Endothelial cell of umbilical vein (primary cell): ENCODE measurements around the gene PRDM10. TPM values are rescaled to one million over a fixed set of nuclear protein-coding genes. Genes with fewer than 3 reads are reported as not detected.

ENCODE experiments used
- BruUV-seq: library from RNA; stranded (reverse); fragments of 400-500 nt; replicated peaks from 2 replicates; lab custom pipeline; 2021; lab: Mats Ljungman, UMichigan
- CTCF ChIA-PET: fragments of 300-600, 350-600 bp; sonication (Branson Sonifier 250); formaldehyde crosslinking; loops from one replicate; lab custom pipeline; 2021; ENCODE audit warnings: antibody characterized with exemption, inconsistent platforms; lab: Charles Lee
- POLR2A ChIA-PET: fragments of 300-600, 350-600 bp; sonication (Branson Sonifier 250); formaldehyde crosslinking; loops from one replicate; lab custom pipeline; 2021; ENCODE audit warnings: antibody characterized with exemption, inconsistent platforms; lab: Charles Lee
- DNase-seq: peaks from one replicate; pipeline ENCODE4 v3.0.0-alpha.2; 2011; ENCODE audit warnings: low read depth, low spot score
- FAIRE-seq: peaks from 2 replicates; lab custom pipeline; 2011; peaks lifted over from hg19 to GRCh38; lab: Jason Lieb, UNC
- H2AFZ ChIP-seq: 2 replicates; pipeline ENCODE4 v1.6.0; 2012; ENCODE audit warnings: low read depth, low read length, control low read depth, inconsistent platforms
- H3K27ac ChIP-seq: 2 replicates; pipeline ENCODE4 v1.5.1; 2011; ENCODE audit warnings: low read depth, mild to moderate bottlenecking, control low read depth, low read length, moderate library complexity; ENCODE audit not compliant: insufficient read depth
- H3K27me3 ChIP-seq, 2 experiments: 2 replicates each; pipeline versions ENCODE4 v1.6.0 to v1.6.1; 2011; ENCODE audit warnings: low read length in 2 of 2, mixed read lengths in 1 of 2; ENCODE audit not compliant: control insufficient read depth in 2 of 2, insufficient read depth in 2 of 2
- H3K36me3 ChIP-seq, 2 experiments: 2 replicates in 1 of 2; 3 replicates in 1 of 2; pipeline ENCODE4 v1.5.1; 2011; ENCODE audit warnings: low read length in 2 of 2, mild to moderate bottlenecking in 1 of 2, moderate library complexity in 1 of 2; ENCODE audit not compliant: control insufficient read depth in 2 of 2, insufficient read depth in 2 of 2; ENCODE audit errors: extremely low read depth in 1 of 2
- H3K4me1 ChIP-seq: 3 replicates; pipeline ENCODE4 v1.5.1; 2011; ENCODE audit warnings: mild to moderate bottlenecking, low read length; ENCODE audit not compliant: control insufficient read depth, insufficient read depth; ENCODE audit errors: extremely low read depth
- H3K4me2 ChIP-seq: 2 replicates; pipeline ENCODE4 v1.6.1; 2011; ENCODE audit warnings: low read length, control low read depth, mixed read lengths; ENCODE audit not compliant: insufficient read depth
- H3K4me3 ChIP-seq, 3 experiments: fragments of 200-600 bp in 1 of 3; sonication (generic), shearing (Covaris generic) in 1 of 3; replicated peaks in 1 of 3; 2 replicates each; pipeline ENCODE4 v1.5.1; 2011 to 2016; ENCODE audit warnings: control low read depth in 3 of 3, low read length in 3 of 3, mild to moderate bottlenecking in 2 of 3, inconsistent platforms in 1 of 3, low read depth in 1 of 3, moderate library complexity in 1 of 3; ENCODE audit not compliant: insufficient read depth in 1 of 3
- H3K79me2 ChIP-seq: 2 replicates; pipeline ENCODE4 v1.6.0; 2012; ENCODE audit warnings: low read length, inconsistent platforms; ENCODE audit not compliant: control insufficient read depth, insufficient read depth
- H3K9ac ChIP-seq: replicated peaks from 2 replicates; pipeline ENCODE3; 2011; ENCODE audit warnings: low read length, control low read depth; ENCODE audit not compliant: insufficient read depth; ENCODE audit errors: extremely low read depth
- H3K9me1 ChIP-seq: replicated peaks from 3 replicates; pipeline ENCODE4 v1.6.0; 2011; ENCODE audit warnings: mild to moderate bottlenecking, low read length; ENCODE audit not compliant: control insufficient read depth, insufficient read depth; ENCODE audit errors: extremely low read depth
- H3K9me3 ChIP-seq: replicated peaks from 2 replicates; pipeline ENCODE4 v1.5.1; 2012; ENCODE audit warnings: low read length, inconsistent platforms; ENCODE audit not compliant: control insufficient read depth, insufficient read depth
- H4K20me1 ChIP-seq: replicated peaks from 2 replicates; pipeline ENCODE3; 2011; ENCODE audit warnings: mild to moderate bottlenecking, low read length; ENCODE audit not compliant: control insufficient read depth, insufficient read depth; ENCODE audit errors: extremely low read depth
- EZH2 ChIP-seq: IDR thresholded peaks from 2 replicates; pipeline ENCODE4 v1.6.1; 2012; ENCODE audit warnings: borderline replicate concordance, low read depth, mild to moderate bottlenecking, moderate library complexity, low read length, inconsistent platforms; ENCODE audit not compliant: severe bottlenecking
- FOS ChIP-seq: IDR thresholded peaks from 2 replicates; pipeline ENCODE4 v1.6.1; 2011; ENCODE audit warnings: mild to moderate bottlenecking, low read length, moderate library complexity, borderline replicate concordance; ENCODE audit not compliant: insufficient read depth
- GATA2 ChIP-seq: IDR thresholded peaks from 2 replicates; pipeline ENCODE4 v1.7.0; 2011; ENCODE audit warnings: low read depth, mild to moderate bottlenecking, moderate library complexity, mixed read lengths, low read length; ENCODE audit not compliant: insufficient read length, insufficient read depth
- JUN ChIP-seq: IDR thresholded peaks from 2 replicates; pipeline ENCODE4 v1.6.1; 2011; ENCODE audit warnings: borderline replicate concordance, low read depth; ENCODE audit not compliant: insufficient read length, insufficient read depth
- MYC ChIP-seq: IDR thresholded peaks from one replicate; pipeline ENCODE4 v1.6.1; 2011; ENCODE audit warnings: mild to moderate bottlenecking, low read depth, low read length
- POLR2A ChIP-seq: IDR thresholded peaks from 2 replicates; pipeline ENCODE4 v1.6.1; 2012; ENCODE audit warnings: low read depth, mild to moderate bottlenecking, control low read depth, low read length
- POLR2AphosphoS5 ChIP-seq: IDR thresholded peaks from 2 replicates; pipeline ENCODE4 v1.6.1; 2012; ENCODE audit warnings: low read depth, mild to moderate bottlenecking, control low read depth, low read length, moderate library complexity; ENCODE audit not compliant: insufficient read depth
- dilution Hi-C: fragments of 300-500 bp; cut with MboI; formaldehyde crosslinking; loops from one replicate; pipeline ENCODE4 v1.15.0; 2019; ENCODE audit warnings: low sequenced_read_pairs; ENCODE audit not compliant: extremely low pct_ligation_motif_present
- intact Hi-C: fragments of 100-400 bp; cut with micrococcal nuclease; formaldehyde crosslinking; loops from one replicate; pipeline ENCODE4 v1.10.0; 2022
- polyA plus RNA-seq, 4 experiments: library from polyadenylated mRNA; depleted of rRNA in 3 of 4; stranded (reverse) in 3 of 4; unstranded in 1 of 4; fragments of >200 nt; gene quantifications; 2 replicates each; pipeline versions ENCODE4 v1.2.1 to v1.2.3, GENCODE V29; 2011 to 2012; ENCODE audit warnings: missing spikeins in 1 of 4
- total RNA-seq: library from RNA; stranded (reverse); gene quantifications from 2 replicates; pipeline ENCODE4 v1.2.3, GENCODE V29; 2021
- TF ChIP-seq, protein P1 (sequence below), 2 donors: IDR thresholded peaks; 1 replicate in 1 of 2; 2 replicates in 1 of 2; pipeline ENCODE4 v1.5.1; 2011; ENCODE audit warnings: low read length in 2 of 2, mild to moderate bottlenecking in 2 of 2, moderate library complexity in 2 of 2, control low read depth in 1 of 2, inconsistent platforms in 1 of 2, low read depth in 1 of 2; ENCODE audit not compliant: insufficient read depth in 1 of 2; ENCODE audit errors: extremely low read depth in 1 of 2
- TF ChIP-seq, protein P2 (sequence below): IDR thresholded peaks from 2 replicates; pipeline ENCODE4 v1.6.1; 2011; ENCODE audit not compliant: insufficient read depth, insufficient read length

PRDM10 gene
- total and polyA plus RNA-seq, 2 donors (not counting 3 experiments of a cell fraction or from before 2014, with no cell fraction given) = 9.6 to 13.0 TPM

DNA sequence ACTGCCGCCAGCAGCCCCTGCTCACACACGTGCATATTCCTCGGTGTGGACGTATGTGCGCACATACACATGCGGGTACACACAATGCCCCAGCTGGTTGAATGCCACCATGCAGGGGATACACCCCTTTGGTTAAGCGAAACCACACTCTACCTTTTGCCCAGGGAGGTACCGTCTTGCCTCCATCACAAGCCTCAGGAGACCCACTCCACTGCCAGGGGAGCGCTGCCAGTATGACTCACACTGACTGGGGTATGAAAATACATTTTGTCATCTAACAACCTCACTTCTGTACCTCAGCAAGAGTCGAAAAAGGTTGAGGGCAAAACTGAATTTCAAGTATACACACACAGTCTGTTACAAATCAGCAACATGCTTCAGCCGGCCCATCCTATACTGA is 147.5 kb downstream of the PRDM10 start:
- dilution Hi-C loops = no loop called here
- Histone ChIP-seq H3K9me3 (no peaks in the 10 kb centered on the region), H4K20me1 (no peaks in the 10 kb centered on the region), H3K27ac (no peak overlapping the region), H3K4me2 (no peak overlapping the region), H3K9me1 (no peaks in the 10 kb centered on the region), H3K36me3 (no peaks in the 10 kb centered on the region), H3K27me3 (no peaks in the 10 kb centered on the region), H2AFZ (no peak overlapping the region), H3K79me2 (no peaks in the 10 kb centered on the region), H3K4me3 (no peak overlapping the region), H3K9ac (no peak overlapping the region), H3K4me1 (no peaks in the 10 kb centered on the region)
- FAIRE-seq = no peak
- CTCF ChIA-PET = no interaction called here
- TF ChIP-seq GATA2 (no peak), JUN (no peak), EZH2 (no peak), MYC (no peak), POLR2AphosphoS5 (no peak), FOS (no peak), POLR2A (no peak)
- TF ChIP-seq, protein P1, sequence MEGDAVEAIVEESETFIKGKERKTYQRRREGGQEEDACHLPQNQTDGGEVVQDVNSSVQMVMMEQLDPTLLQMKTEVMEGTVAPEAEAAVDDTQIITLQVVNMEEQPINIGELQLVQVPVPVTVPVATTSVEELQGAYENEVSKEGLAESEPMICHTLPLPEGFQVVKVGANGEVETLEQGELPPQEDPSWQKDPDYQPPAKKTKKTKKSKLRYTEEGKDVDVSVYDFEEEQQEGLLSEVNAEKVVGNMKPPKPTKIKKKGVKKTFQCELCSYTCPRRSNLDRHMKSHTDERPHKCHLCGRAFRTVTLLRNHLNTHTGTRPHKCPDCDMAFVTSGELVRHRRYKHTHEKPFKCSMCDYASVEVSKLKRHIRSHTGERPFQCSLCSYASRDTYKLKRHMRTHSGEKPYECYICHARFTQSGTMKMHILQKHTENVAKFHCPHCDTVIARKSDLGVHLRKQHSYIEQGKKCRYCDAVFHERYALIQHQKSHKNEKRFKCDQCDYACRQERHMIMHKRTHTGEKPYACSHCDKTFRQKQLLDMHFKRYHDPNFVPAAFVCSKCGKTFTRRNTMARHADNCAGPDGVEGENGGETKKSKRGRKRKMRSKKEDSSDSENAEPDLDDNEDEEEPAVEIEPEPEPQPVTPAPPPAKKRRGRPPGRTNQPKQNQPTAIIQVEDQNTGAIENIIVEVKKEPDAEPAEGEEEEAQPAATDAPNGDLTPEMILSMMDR (IDR thresholded peaks at IDR 0.05; ENCODE audit: extremely low read depth in 1 of 2, insufficient read depth in 1 of 2, low read depth in 1 of 2, low read length in 2 of 2) = no peak
- TF ChIP-seq, protein P2, sequence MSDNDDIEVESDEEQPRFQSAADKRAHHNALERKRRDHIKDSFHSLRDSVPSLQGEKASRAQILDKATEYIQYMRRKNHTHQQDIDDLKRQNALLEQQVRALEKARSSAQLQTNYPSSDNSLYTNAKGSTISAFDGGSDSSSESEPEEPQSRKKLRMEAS = no peak
- intact Hi-C loops = no loop called here
- DNase-seq = no peak
- POLR2A ChIA-PET = no interaction called here
- BruUV-seq = no TSS peak
